Astrocyte (in vitro differentiated cells and primary cell): ENCODE data around the gene LAIR2. TPM values are rescaled to one million over a fixed set of nuclear protein-coding genes. Genes with fewer than 3 reads are reported as not detected.

Source experiments
- DNase-seq: peaks from one replicate; pipeline ENCODE4 v3.0.0-alpha.2; 2010; ENCODE audit warnings: low read depth
- FAIRE-seq: peaks from 2 replicates; lab custom pipeline; 2011; peaks lifted over from hg19 to GRCh38; lab: Jason Lieb, UNC
- H2AFZ ChIP-seq: 2 replicates; pipeline ENCODE4 v1.6.0; 2012; ENCODE audit warnings: low read depth, low read length, inconsistent platforms
- H3K27ac ChIP-seq: 2 replicates; pipeline ENCODE4 v1.5.1; 2011; ENCODE audit warnings: low read depth, low read length, inconsistent platforms
- H3K27me3 ChIP-seq: 2 replicates; pipeline ENCODE4 v1.6.0; 2011; ENCODE audit warnings: low read length, inconsistent platforms; ENCODE audit not compliant: insufficient read depth
- H3K36me3 ChIP-seq: 2 replicates; pipeline ENCODE4 v1.5.1; 2011; ENCODE audit warnings: low read length, inconsistent platforms; ENCODE audit not compliant: insufficient read depth
- H3K4me1 ChIP-seq: 2 replicates; pipeline ENCODE4 v1.5.1; 2011; ENCODE audit warnings: low read length, inconsistent platforms; ENCODE audit not compliant: insufficient read depth
- H3K4me2 ChIP-seq: 2 replicates; pipeline ENCODE4 v1.6.0; 2012; ENCODE audit warnings: low read length, inconsistent platforms
- H3K4me3 ChIP-seq: 2 replicates; pipeline ENCODE4 v1.5.1; 2011; ENCODE audit warnings: low read depth, mild to moderate bottlenecking, low read length, inconsistent platforms; ENCODE audit not compliant: insufficient read depth
- H3K79me2 ChIP-seq: 2 replicates; pipeline ENCODE4 v1.6.0; 2012; ENCODE audit warnings: mild to moderate bottlenecking, low read length, inconsistent platforms; ENCODE audit not compliant: insufficient read depth
- H3K9ac ChIP-seq: 2 replicates; pipeline ENCODE4 v1.6.0; 2012; ENCODE audit warnings: mild to moderate bottlenecking, low read length, inconsistent platforms
- H3K9me3 ChIP-seq: 2 replicates; pipeline ENCODE4 v1.5.1; 2012; ENCODE audit warnings: low read depth, mild to moderate bottlenecking, low read length, inconsistent platforms; ENCODE audit not compliant: insufficient read depth
- H4K20me1 ChIP-seq: 2 replicates; pipeline ENCODE4 v1.6.0; 2012; ENCODE audit warnings: low read length, inconsistent platforms; ENCODE audit not compliant: insufficient read depth
- H3K27ac Mint-ChIP-seq: one replicate; pipeline ENCODE4 v1.8.0; 2021; ENCODE audit warnings: mild to moderate bottlenecking, mixed read lengths; ENCODE audit not compliant: unreplicated experiment
- H3K27me3 Mint-ChIP-seq: one replicate; pipeline ENCODE4 v1.8.0; 2021; ENCODE audit warnings: low read depth, mixed read lengths; ENCODE audit not compliant: unreplicated experiment
- H3K36me3 Mint-ChIP-seq: one replicate; pipeline ENCODE4 v1.8.0; 2021; ENCODE audit warnings: low read depth, mixed read lengths; ENCODE audit not compliant: unreplicated experiment
- H3K4me1 Mint-ChIP-seq: one replicate; pipeline ENCODE4 v1.8.0; 2021; ENCODE audit warnings: low read depth, mixed read lengths; ENCODE audit not compliant: unreplicated experiment
- H3K4me3 Mint-ChIP-seq: one replicate; pipeline ENCODE4 v1.8.0; 2021; ENCODE audit warnings: mild to moderate bottlenecking, moderate library complexity, mixed read lengths; ENCODE audit not compliant: unreplicated experiment
- H3K9me3 Mint-ChIP-seq: one replicate; pipeline ENCODE4 v1.8.0; 2021; ENCODE audit warnings: mild to moderate bottlenecking, mixed read lengths; ENCODE audit not compliant: unreplicated experiment
- CTCF ChIP-seq: IDR thresholded peaks from 2 replicates; pipeline ENCODE4 v1.5.1; 2011; ENCODE audit warnings: low read depth, mild to moderate bottlenecking, inconsistent platforms, low read length, moderate library complexity; ENCODE audit not compliant: insufficient read depth
- EZH2 ChIP-seq: IDR thresholded peaks from 2 replicates; pipeline ENCODE4 v1.6.1; 2012; ENCODE audit warnings: mild to moderate bottlenecking, low read length, inconsistent platforms; ENCODE audit not compliant: insufficient read depth
- total RNA-seq: library from RNA; stranded (reverse); gene quantifications from 2 replicates; pipeline ENCODE4 v1.2.1, GENCODE V29; 2021

Gene LAIR2
- total RNA-seq, 1 donor from 2014 or later, result not detected

GRCh38 chr19:54556194-54556593 lies 53.6 kb downstream of the LAIR2 start:
- no peaks in the 10 kb centered on the region for H3K27me3 ChIP-seq
- no peaks in the 10 kb centered on the region for H3K79me2 ChIP-seq
- H3K4me1 Mint-ChIP-seq, result no peaks in the 10 kb centered on the region
- H3K4me1 ChIP-seq, result no peaks in the 10 kb centered on the region
- no peak overlapping the region for H3K27ac ChIP-seq
- H3K36me3 ChIP-seq, result no peaks in the 10 kb centered on the region
- no peak overlapping the region for H3K4me3 ChIP-seq
- DNase-seq (no peak), FAIRE-seq (no peak)
- H3K4me2 ChIP-seq, result no peak overlapping the region
- no peak overlapping the region for H2AFZ ChIP-seq
- no peaks in the 10 kb centered on the region for H4K20me1 ChIP-seq
- H3K27ac Mint-ChIP-seq, result no peak overlapping the region
- TF ChIP-seq EZH2, result no peak
- TF ChIP-seq CTCF, result no peak
- H3K9ac ChIP-seq, result no peak overlapping the region
- H3K4me3 Mint-ChIP-seq, result no peak overlapping the region
- H3K9me3 Mint-ChIP-seq, result peaks cover 9% of the 10 kb centered on the region
- no peaks in the 10 kb centered on the region for H3K36me3 Mint-ChIP-seq
- no peaks in the 10 kb centered on the region for H3K27me3 Mint-ChIP-seq
- peaks cover 13% of the 10 kb centered on the region for H3K9me3 ChIP-seq

- no peak for DNase-seq
These were observed 55.7 kb downstream of the LAIR2 start for GRCh38 chr19:54558339-54558738.

More at GRCh38 chr19:54558339-54558738, 55.7 kb downstream of the LAIR2 start:
- Histone ChIP-seq H3K4me3 (no peak overlapping the region), H3K4me2 (no peak overlapping the region), H3K9ac (no peak overlapping the region), H3K36me3 (no peaks in the 10 kb centered on the region), H3K9me3 (no peaks in the 10 kb centered on the region), H4K20me1 (no peaks in the 10 kb centered on the region), H2AFZ (no peak overlapping the region), H3K79me2 (no peaks in the 10 kb centered on the region), H3K27me3 (no peaks in the 10 kb centered on the region), H3K4me1 (no peaks in the 10 kb centered on the region), H3K27ac (no peak overlapping the region)
- H3K27me3 Mint-ChIP-seq, result no peaks in the 10 kb centered on the region
- no peak for FAIRE-seq
- no peak overlapping the region for H3K4me3 Mint-ChIP-seq
- TF ChIP-seq CTCF (no peak), EZH2 (no peak)
- H3K4me1 Mint-ChIP-seq, result no peaks in the 10 kb centered on the region
- H3K27ac Mint-ChIP-seq, result no peak overlapping the region
- H3K9me3 Mint-ChIP-seq, result peaks cover 4% of the 10 kb centered on the region
- H3K36me3 Mint-ChIP-seq, result no peaks in the 10 kb centered on the region

Other genes starting within 250 kb of the LAIR2 start
- gene LILRB5, start 245.6 kb upstream of the LAIR2 start, total RNA-seq, result not detected in 2 replicates
- gene LILRB2, start 221.7 kb upstream of the LAIR2 start, total RNA-seq, result not detected in 2 replicates
- gene LILRA5, start 189.7 kb upstream of the LAIR2 start, total RNA-seq, result not detected in 2 replicates
- gene LILRA4, start 163.7 kb upstream of the LAIR2 start, total RNA-seq, result not detected in 2 replicates
- gene LAIR1, start 137.9 kb upstream of the LAIR2 start, total RNA-seq, result not detected in 2 replicates
- gene TTYH1, start 87.4 kb upstream of the LAIR2 start, total RNA-seq, result 8.4 and 12.6 TPM in 2 replicates
- 193 and 201 TPM in 2 replicates for gene LENG8, start 53.6 kb upstream of the LAIR2 start, total RNA-seq
- 3.7 and 3.8 TPM in 2 replicates for gene LENG9, start 39.1 kb upstream of the LAIR2 start, total RNA-seq
- 57.9 and 64.2 TPM in 2 replicates for gene CDC42EP5, start 29.5 kb upstream of the LAIR2 start, total RNA-seq
- not detected in 2 replicates for gene LILRA2, start 71.0 kb downstream of the LAIR2 start, total RNA-seq
- gene LILRA1, start 90.8 kb downstream of the LAIR2 start, total RNA-seq, result not detected in 2 replicates
- gene LILRB1, start 127.7 kb downstream of the LAIR2 start, total RNA-seq, result not detected in 2 replicates
- not detected in 2 replicates for gene LILRB4, start 160.2 kb downstream of the LAIR2 start, total RNA-seq
- not detected in 2 replicates for gene KIR3DL3, start 221.6 kb downstream of the LAIR2 start, total RNA-seq
- gene KIR2DL3, start 235.7 kb downstream of the LAIR2 start, total RNA-seq, result not detected in 2 replicates